ENCODE results near the gene GFAP.

GRCh38 chr17:44956998-44957981 lies 42.0 kb upstream of the GFAP start:
- TF ChIP-seq POLR2A (IDR thresholded peaks at IDR 0.05) (no peak), CTCF (IDR thresholded peaks at IDR 0.05) (no peak), EP300 (IDR thresholded peaks at IDR 0.05) (no peak)
